Activated CD8-positive, alpha-beta T cell treated with anti-CD3 and anti-CD28 coated beads, Interleukin-2, amount 10 ng/mL, durations not matched to agents 7 days and 5 days (primary cell): ENCODE results near the gene TAF4. TPM values are rescaled to one million over a fixed set of nuclear protein-coding genes. Genes with fewer than 3 reads are reported as not detected.

Source experiments
- ATAC-seq: fragments of 150-1000 bp; cut with Tn5 transposase; one replicate; pipeline ENCODE4 v1.10.0; 2021; ENCODE audit warnings: moderate library complexity
- CTCF ChIA-PET: fragments of 350-600 bp; sonication (Branson Sonifier 250); formaldehyde crosslinking; loops from one replicate; lab custom pipeline; 2021; ENCODE audit warnings: antibody characterized with exemption; lab: Charles Lee
- POLR2A ChIA-PET: fragments of 350-600 bp; sonication (Branson Sonifier 250); formaldehyde crosslinking; loops from one replicate; lab custom pipeline; 2021; ENCODE audit warnings: antibody characterized with exemption; lab: Charles Lee
- DNase-seq: peaks from one replicate; pipeline ENCODE4 v3.0.0-alpha.2; 2020
- H3K27ac Mint-ChIP-seq: one replicate; pipeline ENCODE4 v1.8.0; 2021; ENCODE audit warnings: mild to moderate bottlenecking, mixed read lengths
- H3K27me3 Mint-ChIP-seq: one replicate; pipeline ENCODE4 v1.8.0; 2021; ENCODE audit warnings: low read depth, mixed read lengths
- H3K36me3 Mint-ChIP-seq: one replicate; pipeline ENCODE4 v1.8.0; 2021; ENCODE audit warnings: low read depth, mixed read lengths
- H3K4me1 Mint-ChIP-seq: one replicate; pipeline ENCODE4 v1.8.0; 2021; ENCODE audit warnings: low read depth, mixed read lengths
- H3K4me3 Mint-ChIP-seq: one replicate; pipeline ENCODE4 v1.8.0; 2021; ENCODE audit warnings: mild to moderate bottlenecking, mixed read lengths
- H3K9me3 Mint-ChIP-seq: one replicate; pipeline ENCODE4 v1.8.0; 2022; ENCODE audit warnings: mixed read lengths; ENCODE audit not compliant: insufficient read depth
- total RNA-seq, 2 experiments: library from RNA; stranded (reverse); gene quantifications; one replicate each; pipeline ENCODE4 v1.2.3, GENCODE V29; 2021

Gene TAF4
- total RNA-seq, 2 experiments from 2014 or later: 24.0 to 24.1 TPM

- no peak for ATAC-seq
Measured at GRCh38 chr20:62012631-62013030, 53.0 kb downstream of the TAF4 start.

GRCh38 chr20:62011938-62012534, 53.6 kb downstream of the TAF4 start:
- H3K27me3 Mint-ChIP-seq: no peaks in the 10 kb centered on the region
- ChIA-PET POLR2A (no interaction called here), CTCF (interaction anchor here (0.9 to 2.0 kb wide), 10 partner anchors 12 to 132 kb away, joined by 3 to 18 read pairs (median 6); no protein-coding TSS in a partner anchor)
- H3K36me3 Mint-ChIP-seq: peaks cover 11% of the 10 kb centered on the region
- no peak for DNase-seq
- no peak for ATAC-seq
- H3K9me3 Mint-ChIP-seq: no peaks in the 10 kb centered on the region
- no peak overlapping the region for H3K27ac Mint-ChIP-seq
- no peak overlapping the region for H3K4me3 Mint-ChIP-seq
- no peaks in the 10 kb centered on the region for H3K4me1 Mint-ChIP-seq

More at GRCh38 chr20:62012631-62013030, 53.0 kb downstream of the TAF4 start:
- H3K27me3 Mint-ChIP-seq: no peaks in the 10 kb centered on the region
- POLR2A ChIA-PET: no interaction called here
- no peaks in the 10 kb centered on the region for H3K9me3 Mint-ChIP-seq
- CTCF ChIA-PET: no interaction called here
- DNase-seq: no peak
- peaks cover 9% of the 10 kb centered on the region for H3K36me3 Mint-ChIP-seq
- H3K4me1 Mint-ChIP-seq: no peaks in the 10 kb centered on the region
- no peak overlapping the region for H3K4me3 Mint-ChIP-seq
- H3K27ac Mint-ChIP-seq: no peak overlapping the region

- Mint-ChIP-seq H3K27ac (no peak overlapping the region), H3K4me3 (no peak overlapping the region), H3K27me3 (no peaks in the 10 kb centered on the region), H3K9me3 (no peaks in the 10 kb centered on the region), H3K4me1 (no peaks in the 10 kb centered on the region), H3K36me3 (peaks cover 11% of the 10 kb centered on the region)
- ATAC-seq (no peak), DNase-seq (no peak)
- ChIA-PET CTCF (interaction anchor here (0.6 to 2.0 kb wide), 16 partner anchors 12 to 156 kb away, joined by 3 to 18 read pairs (median 4); partner anchors contain the start of gene LSM14B), POLR2A (interaction anchor here (0.8 kb wide), 1 partner anchor 12 kb away, joined by 3 read pairs; no protein-coding TSS in a partner anchor)
Measured at GRCh38 chr20:62011403-62011790, 54.3 kb downstream of the TAF4 start.

GRCh38 chr20:62010551-62011402, 54.9 kb downstream of the TAF4 start:
- H3K27ac Mint-ChIP-seq: no peak overlapping the region

GRCh38 chr20:62009869-62010445, 55.7 kb downstream of the TAF4 start:
- Mint-ChIP-seq H3K9me3 (no peaks in the 10 kb centered on the region), H3K27ac (no peak overlapping the region), H3K36me3 (peaks cover 14% of the 10 kb centered on the region), H3K27me3 (no peaks in the 10 kb centered on the region), H3K4me1 (no peaks in the 10 kb centered on the region), H3K4me3 (no peak overlapping the region)
- DNase-seq (no peak), ATAC-seq (no peak)
- POLR2A ChIA-PET: no interaction called here
- CTCF ChIA-PET: interaction anchor here (1.4 to 2.0 kb wide), 7 partner anchors 16 to 157 kb away, joined by 3 to 18 read pairs (median 5); no protein-coding TSS in a partner anchor

More at GRCh38 chr20:62010551-62011402, 54.9 kb downstream of the TAF4 start:
- H3K4me3 Mint-ChIP-seq: no peak overlapping the region
- POLR2A ChIA-PET: interaction anchor here (0.8 kb wide), 1 partner anchor 12 kb away, joined by 3 read pairs; no protein-coding TSS in a partner anchor
- CTCF ChIA-PET: interaction anchor here (0.6 to 2.0 kb wide), 16 partner anchors 13 to 156 kb away, joined by 3 to 18 read pairs (median 4); partner anchors contain the start of gene LSM14B
- H3K4me1 Mint-ChIP-seq: no peaks in the 10 kb centered on the region
- ATAC-seq (peak; percentile 75), DNase-seq (peak; percentile 67)
- H3K36me3 Mint-ChIP-seq: peaks cover 14% of the 10 kb centered on the region
- no peaks in the 10 kb centered on the region for H3K9me3 Mint-ChIP-seq
- no peaks in the 10 kb centered on the region for H3K27me3 Mint-ChIP-seq

GRCh38 chr20:62009322-62009721, 56.4 kb downstream of the TAF4 start:
- Mint-ChIP-seq H3K36me3 (peaks cover 14% of the 10 kb centered on the region), H3K4me1 (no peaks in the 10 kb centered on the region), H3K27me3 (no peaks in the 10 kb centered on the region), H3K4me3 (no peak overlapping the region), H3K27ac (no peak overlapping the region), H3K9me3 (no peaks in the 10 kb centered on the region)
- DNase-seq: no peak
- ChIA-PET CTCF (no interaction called here), POLR2A (no interaction called here)
- no peak for ATAC-seq

- ATAC-seq (no peak), DNase-seq (no peak)
- peaks cover 14% of the 10 kb centered on the region for H3K36me3 Mint-ChIP-seq
- H3K4me3 Mint-ChIP-seq: no peak overlapping the region
- CTCF ChIA-PET: no interaction called here
- POLR2A ChIA-PET: no interaction called here
- H3K27ac Mint-ChIP-seq: no peak overlapping the region
- no peaks in the 10 kb centered on the region for H3K27me3 Mint-ChIP-seq
- no peaks in the 10 kb centered on the region for H3K9me3 Mint-ChIP-seq
- no peaks in the 10 kb centered on the region for H3K4me1 Mint-ChIP-seq
Measured at GRCh38 chr20:62008643-62009183, 57.0 kb downstream of the TAF4 start.

- DNase-seq (no peak), ATAC-seq (no peak)
- POLR2A ChIA-PET: no interaction called here
- no peak overlapping the region for H3K4me3 Mint-ChIP-seq
- H3K27me3 Mint-ChIP-seq: no peaks in the 10 kb centered on the region
- H3K4me1 Mint-ChIP-seq: no peaks in the 10 kb centered on the region
- no peak overlapping the region for H3K27ac Mint-ChIP-seq
- CTCF ChIA-PET: no interaction called here
- H3K36me3 Mint-ChIP-seq: peaks cover 16% of the 10 kb centered on the region
- no peaks in the 10 kb centered on the region for H3K9me3 Mint-ChIP-seq
Measured at GRCh38 chr20:62007127-62007647, 58.5 kb downstream of the TAF4 start.

- H3K4me3 Mint-ChIP-seq: no peak overlapping the region
- peaks cover 23% of the 10 kb centered on the region for H3K36me3 Mint-ChIP-seq
- ATAC-seq (no peak), DNase-seq (no peak)
- no peak overlapping the region for H3K27ac Mint-ChIP-seq
- no peaks in the 10 kb centered on the region for H3K27me3 Mint-ChIP-seq
- H3K9me3 Mint-ChIP-seq: no peaks in the 10 kb centered on the region
- ChIA-PET POLR2A (no interaction called here), CTCF (no interaction called here)
- no peaks in the 10 kb centered on the region for H3K4me1 Mint-ChIP-seq
Measured at GRCh38 chr20:62006482-62006881, 59.2 kb downstream of the TAF4 start.

GRCh38 chr20:62004614-62005013, 61.1 kb downstream of the TAF4 start:
- no peaks in the 10 kb centered on the region for H3K9me3 Mint-ChIP-seq
- ChIA-PET CTCF (no interaction called here), POLR2A (interaction anchor here (1.2 kb wide), 1 partner anchor 62 kb away, joined by 4 read pairs; no protein-coding TSS in a partner anchor)

More at GRCh38 chr20:62004614-62005013, 61.1 kb downstream of the TAF4 start:
- H3K27me3 Mint-ChIP-seq: no peaks in the 10 kb centered on the region
- DNase-seq (no peak), ATAC-seq (no peak)
- H3K27ac Mint-ChIP-seq: no peak overlapping the region
- no peak overlapping the region for H3K4me3 Mint-ChIP-seq
- peaks cover 31% of the 10 kb centered on the region for H3K36me3 Mint-ChIP-seq
- no peaks in the 10 kb centered on the region for H3K4me1 Mint-ChIP-seq
